Upper lobe of left lung (tissue), 4 donors: ENCODE measurements around the gene OR52I2.

Experiments used
- CTCF ChIP-seq, 6 experiments: fragments of 450-650 bp in 4 of 6; fragments of 200-600 bp in 2 of 6; sonication (generic) in 2 of 6; IDR thresholded peaks; one replicate each; pipeline ENCODE4 v1.5.1; 2016 to 2019; ENCODE audit warnings: antibody characterized with exemption in 6 of 6
- EP300 ChIP-seq, 4 donors: sonication (generic); formaldehyde crosslinking; IDR thresholded peaks; one replicate each; pipeline ENCODE4 v1.5.1; 2017; ENCODE audit warnings: antibody characterized with exemption in 4 of 4, control low read depth in 2 of 4
- POLR2A ChIP-seq, 4 donors: fragments of 450-650 bp; IDR thresholded peaks; one replicate each; pipeline ENCODE4 v1.5.1; 2016 to 2017; ENCODE audit warnings: antibody characterized with exemption in 4 of 4, mild to moderate bottlenecking in 2 of 4
- POLR2AphosphoS5 ChIP-seq, 2 donors: sonication (generic); formaldehyde crosslinking; IDR thresholded peaks; one replicate each; pipeline ENCODE4 v1.5.1; 2017; ENCODE audit warnings: antibody characterized with exemption in 2 of 2

GRCh38 chr11:4581443-4581842 is at the start of gene OR52I2:
- TF ChIP-seq CTCF (IDR thresholded peaks at IDR 0.05) (no peak), EP300 (IDR thresholded peaks at IDR 0.05) (no peak), POLR2A (IDR thresholded peaks at IDR 0.05) (no peak), POLR2AphosphoS5 (IDR thresholded peaks at IDR 0.05) (no peak)
